GM12878 (cell line): Measurements from ENCODE around the gene TMEM45B. TPM values are rescaled to one million over a fixed set of nuclear protein-coding genes. Genes with fewer than 3 reads are reported as not detected.

Experiments used
- ATAC-seq: fragments of 200-7000 bp; cut with Tn5 transposase; 3 replicates; pipeline ENCODE4 v1.9.1; 2020; ENCODE audit warnings: mild to moderate bottlenecking, moderate library complexity
- BruUV-seq: library from RNA; stranded (reverse); fragments of 400-500 nt; replicated peaks from 2 replicates; lab custom pipeline; 2021; lab: Mats Ljungman, UMichigan
- CTCF ChIA-PET: fragments of 300-600 bp; sonication (Branson Sonifier 250); formaldehyde crosslinking; extraction: SDS; loops from one replicate; lab custom pipeline; 2021; ENCODE audit warnings: inconsistent platforms; lab: Yijun Ruan, JAX
- POLR2A ChIA-PET: fragments of 350-600 bp; formaldehyde crosslinking; extraction: SDS; loops from one replicate; lab custom pipeline; 2021; ENCODE audit warnings: inconsistent platforms; lab: Charles Lee
- RAD21 ChIA-PET: fragments of 300-600 bp; sonication (Branson Sonifier 250); formaldehyde crosslinking; loops from one replicate; lab custom pipeline; 2023; ENCODE audit warnings: antibody characterized with exemption; ENCODE audit not compliant: unreplicated experiment; lab: Charles Lee
- SMC1A ChIA-PET: fragments of 300-600 bp; sonication (Branson Sonifier 250); formaldehyde crosslinking; loops from one replicate; lab custom pipeline; 2023; ENCODE audit not compliant: unreplicated experiment, uncharacterized antibody; lab: Charles Lee
- DNase-seq: peaks from one replicate; pipeline ENCODE4 v3.0.0-alpha.2; 2011; ENCODE audit warnings: low read depth, low spot score
- FAIRE-seq: peaks from 3 replicates; lab custom pipeline; 2011; peaks lifted over from hg19 to GRCh38; lab: Jason Lieb, UNC
- H2AFZ ChIP-seq: 2 replicates; pipeline ENCODE4 v1.6.0; 2011; ENCODE audit warnings: low read depth, low read length, control low read depth; ENCODE audit not compliant: control insufficient read depth
- H3K27ac ChIP-seq: 2 replicates; pipeline ENCODE4 v1.5.1; 2011; ENCODE audit warnings: control low read depth; ENCODE audit not compliant: control insufficient read depth, insufficient read depth
- H3K27me3 ChIP-seq, 2 experiments: replicated peaks in 1 of 2; 2 replicates each; pipeline versions ENCODE4 v1.6.0 to v1.6.1; 2011; ENCODE audit warnings: low read length in 1 of 2; ENCODE audit not compliant: control insufficient read depth in 2 of 2, insufficient read depth in 2 of 2
- H3K36me3 ChIP-seq, 2 experiments: 2 replicates each; pipeline ENCODE4 v1.5.1; 2011; ENCODE audit warnings: low read length in 1 of 2; ENCODE audit not compliant: control insufficient read depth in 2 of 2, insufficient read depth in 2 of 2
- H3K4me1 ChIP-seq: 2 replicates; pipeline ENCODE4 v1.6.1; 2011; ENCODE audit warnings: mild to moderate bottlenecking, low read length, moderate library complexity, mixed read lengths; ENCODE audit not compliant: control insufficient read depth, insufficient read depth
- H3K4me2 ChIP-seq: 2 replicates; pipeline ENCODE4 v1.6.0; 2011; ENCODE audit warnings: control low read depth; ENCODE audit not compliant: control insufficient read depth, insufficient read depth
- H3K4me3 ChIP-seq: fragments of 200-600 bp; sonication (generic); 2 replicates; pipeline ENCODE4 v1.5.1; 2016
- H3K79me2 ChIP-seq: 2 replicates; pipeline ENCODE4 v1.6.0; 2011; ENCODE audit warnings: low read length; ENCODE audit not compliant: control insufficient read depth, insufficient read depth
- H3K9ac ChIP-seq: 2 replicates; pipeline ENCODE4 v1.8.0; 2011; ENCODE audit warnings: low read length, control low read depth, mixed read lengths; ENCODE audit not compliant: control insufficient read depth, insufficient read depth
- H3K9me3 ChIP-seq: replicated peaks from 3 replicates; pipeline ENCODE4 v1.5.1; 2011; ENCODE audit warnings: mild to moderate bottlenecking, low read length; ENCODE audit not compliant: control insufficient read depth, insufficient read depth
- H4K20me1 ChIP-seq: 2 replicates; pipeline ENCODE4 v1.6.0; 2011; ENCODE audit not compliant: control insufficient read depth, insufficient read depth
- BHLHE40 ChIP-seq, 2 experiments: fragments of 450-650 bp in 1 of 2; IDR thresholded peaks; 2 replicates each; pipeline ENCODE4 v1.6.1; 2011 to 2017; ENCODE audit warnings: low read depth in 2 of 2, borderline replicate concordance in 1 of 2, improper control_type of control experiment in 1 of 2, low read length in 1 of 2, mild to moderate bottlenecking in 1 of 2
- BMI1 ChIP-seq: fragments of 450-650 bp; IDR thresholded peaks from 2 replicates; pipeline ENCODE4 v1.6.1; 2016; ENCODE audit warnings: mild to moderate bottlenecking, moderate library complexity, borderline replicate concordance
- CBX5 ChIP-seq: sonication (generic); IDR thresholded peaks from 2 replicates; pipeline ENCODE4 v1.6.1; 2016; ENCODE audit warnings: low read depth, moderate library complexity, mild to moderate bottlenecking, inconsistent platforms
- NRF1 ChIP-seq: conservative IDR thresholded peaks from 2 replicates; pipeline ENCODE4 v1.6.1; 2011; ENCODE audit warnings: mild to moderate bottlenecking, low read depth, low read length, improper control_type of control experiment
- PML ChIP-seq: IDR thresholded peaks from 2 replicates; pipeline ENCODE4 v1.6.1; 2012; ENCODE audit warnings: low read length, inconsistent platforms
- RUNX3 ChIP-seq: IDR thresholded peaks from 2 replicates; pipeline ENCODE4 v1.6.1; 2012; ENCODE audit warnings: low read length, inconsistent platforms
- SIN3A ChIP-seq: IDR thresholded peaks from 2 replicates; pipeline ENCODE4 v1.6.1; 2012; ENCODE audit warnings: low read depth, low read length, improper control_type of control experiment
- SUPT20H ChIP-seq: IDR thresholded peaks from 2 replicates; pipeline ENCODE4 v1.6.1; 2011; ENCODE audit warnings: low read depth, mild to moderate bottlenecking, low read length, moderate library complexity, borderline replicate concordance; ENCODE audit not compliant: control insufficient read depth
- ZZZ3 ChIP-seq: IDR thresholded peaks from 2 replicates; pipeline ENCODE4 v1.6.1; 2011; ENCODE audit warnings: low read depth; ENCODE audit not compliant: control insufficient read depth, insufficient read length
- WGBS: methylation state at CpG from one replicate; pipeline ENCODE4 v1.1.6; 2016; ENCODE audit warnings: low lambda C conversion rate; ENCODE audit not compliant: insufficient replicate concordance, insufficient coverage; ENCODE audit errors: missing lambda C conversion rate; 5-methylcytosine and 5-hydroxymethylcytosine counted together
- in situ Hi-C: fragments of 300-500 bp; cut with MboI; formaldehyde crosslinking; loops from 9 replicates; pipeline ENCODE4 v1.14.3; 2018; ENCODE audit warnings: mixed read lengths
- intact Hi-C: fragments of 100-400 bp; cut with micrococcal nuclease; formaldehyde crosslinking; loops from one replicate; pipeline ENCODE4 v1.14.2; 2022; ENCODE audit not compliant: unreplicated experiment
- polyA plus RNA-seq, 11 experiments: library from polyadenylated mRNA; depleted of rRNA in 4 of 11; unstranded in 6 of 11; stranded (reverse) in 5 of 11; fragments of >200 nt; fragmentation: Nextera tagmentation in 4 of 11; fragmentation: Illumina TruSeq in 1 of 11; extraction: Ambion mirVana in 4 of 11; extraction: Trizol in 1 of 11; gene quantifications; 1 replicate in 1 of 11; 2 replicates in 10 of 11; pipeline versions ENCODE4 v1.2.1 to v1.2.3, GENCODE V29; 2011 to 2016; ENCODE audit warnings: inconsistent platforms in 2 of 11, missing spikeins in 2 of 11, low read depth in 1 of 11
- total RNA-seq, 4 experiments: library from RNA; depleted of rRNA in 3 of 4; stranded (reverse); fragments of >200 nt in 3 of 4; fragmentation: Illumina TruSeq in 1 of 4; extraction: Trizol in 1 of 4; gene quantifications; 2 replicates each; pipeline versions ENCODE4 v1.2.1 to v1.2.3, GENCODE V29; 2013 to 2021
- TF ChIP-seq, protein P1 (sequence below): fragments of 450-650 bp; IDR thresholded peaks from 2 replicates; pipeline ENCODE4 v1.6.1; 2017; ENCODE audit warnings: borderline replicate concordance

TMEM45B gene
- total and polyA plus RNA-seq, 10 of the 15 experiments (the other 5 are each of a cell fraction or from before 2014, with no cell fraction given): 0.05 to 0.13 TPM; not detected in 8

DNA sequence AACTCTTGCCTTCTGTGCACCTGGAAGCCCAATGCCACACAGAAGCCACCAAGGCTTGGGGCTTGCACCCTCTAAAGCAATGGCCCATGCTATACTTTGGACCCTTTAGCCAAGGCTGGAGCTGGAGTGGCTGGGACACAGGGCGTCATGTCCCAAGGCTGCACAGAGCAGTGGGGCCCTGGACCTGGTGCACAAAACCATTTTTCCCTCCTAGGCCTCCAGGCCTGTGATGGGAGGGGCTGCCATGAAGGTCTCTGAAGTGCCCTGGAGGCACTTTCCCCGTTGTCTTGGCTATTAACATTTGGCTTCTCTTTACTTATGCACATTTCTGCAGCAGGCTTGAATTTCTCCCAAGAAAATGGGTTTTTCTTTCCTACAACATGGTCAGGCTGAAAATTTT, 20.6 kb upstream of the TMEM45B start:
- no peaks in the 10 kb centered on the region for H3K36me3 ChIP-seq
- H3K4me2 ChIP-seq: no peak overlapping the region
- H3K27ac ChIP-seq: no peak overlapping the region
- H3K79me2 ChIP-seq: no peaks in the 10 kb centered on the region
- no peaks in the 10 kb centered on the region; the same call in 2 of the 3 replicates for H3K9me3 ChIP-seq
- no peak overlapping the region for H3K9ac ChIP-seq
- no peak for ATAC-seq
- H2AFZ ChIP-seq: no peak overlapping the region
- in situ Hi-C loops (no loop called here), intact Hi-C loops (no loop called here)
- no peak for FAIRE-seq
- ChIA-PET SMC1A (no interaction called here), RAD21 (no interaction called here), POLR2A (no interaction called here), CTCF (no interaction called here)
- H4K20me1 ChIP-seq: no peaks in the 10 kb centered on the region
- TF ChIP-seq, protein P1, sequence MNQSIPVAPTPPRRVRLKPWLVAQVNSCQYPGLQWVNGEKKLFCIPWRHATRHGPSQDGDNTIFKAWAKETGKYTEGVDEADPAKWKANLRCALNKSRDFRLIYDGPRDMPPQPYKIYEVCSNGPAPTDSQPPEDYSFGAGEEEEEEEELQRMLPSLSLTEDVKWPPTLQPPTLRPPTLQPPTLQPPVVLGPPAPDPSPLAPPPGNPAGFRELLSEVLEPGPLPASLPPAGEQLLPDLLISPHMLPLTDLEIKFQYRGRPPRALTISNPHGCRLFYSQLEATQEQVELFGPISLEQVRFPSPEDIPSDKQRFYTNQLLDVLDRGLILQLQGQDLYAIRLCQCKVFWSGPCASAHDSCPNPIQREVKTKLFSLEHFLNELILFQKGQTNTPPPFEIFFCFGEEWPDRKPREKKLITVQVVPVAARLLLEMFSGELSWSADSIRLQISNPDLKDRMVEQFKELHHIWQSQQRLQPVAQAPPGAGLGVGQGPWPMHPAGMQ: no peak
- no peak for TF ChIP-seq SUPT20H
- TF ChIP-seq BMI1: no peak
- no peak for TF ChIP-seq NRF1
- TF ChIP-seq RUNX3: no peak
- no peak for TF ChIP-seq BHLHE40 (IDR thresholded peaks at IDR 0.05; ENCODE audit: borderline replicate concordance in 1 of 2, low read depth in 2 of 2, low read length in 1 of 2)
- TF ChIP-seq ZZZ3: no peak
- TF ChIP-seq PML: no peak
- TF ChIP-seq SIN3A: no peak
- no peak for TF ChIP-seq CBX5
- no peak overlapping the region for H3K4me3 ChIP-seq
- no peaks in the 10 kb centered on the region for H3K4me1 ChIP-seq
- 15% methylated on average over 2 of the region's 2 CpGs for WGBS
- no TSS peak for BruUV-seq
- H3K27me3 ChIP-seq: no peaks in the 10 kb centered on the region; a peak in 1 of 4 replicates
- no peak for DNase-seq
